ENCODE results near the gene ZNRF2. TPM values are rescaled to one million over a fixed set of nuclear protein-coding genes. Genes with fewer than 3 reads are reported as not detected.

Gene ZNRF2
- total and polyA plus RNA-seq, 2 of the 13 experiments (the other 11 are each of a cell fraction or from before 2014, with no cell fraction given) = 3.5 to 7.7 TPM

DNA sequence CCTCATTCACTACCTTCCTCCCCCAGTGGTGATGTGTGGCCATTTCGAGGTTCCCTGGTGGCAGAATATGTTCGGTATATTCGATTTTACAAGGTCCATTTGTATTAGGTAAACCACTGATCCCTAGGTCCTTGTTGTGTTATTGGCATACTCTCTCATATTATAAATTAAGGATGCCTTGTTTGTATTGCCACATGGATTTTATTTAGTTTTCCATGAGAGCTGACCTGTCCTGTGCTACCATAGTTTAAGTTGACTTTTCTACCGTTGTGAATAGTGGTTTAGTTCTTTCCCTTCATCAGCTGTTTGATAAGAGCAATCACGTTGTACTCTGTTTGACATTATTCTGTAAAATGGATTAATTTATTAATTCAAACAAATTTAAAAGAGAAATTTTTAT, 29.4 kb downstream of the ZNRF2 start (continued):
- TF ChIP-seq, protein P1, sequence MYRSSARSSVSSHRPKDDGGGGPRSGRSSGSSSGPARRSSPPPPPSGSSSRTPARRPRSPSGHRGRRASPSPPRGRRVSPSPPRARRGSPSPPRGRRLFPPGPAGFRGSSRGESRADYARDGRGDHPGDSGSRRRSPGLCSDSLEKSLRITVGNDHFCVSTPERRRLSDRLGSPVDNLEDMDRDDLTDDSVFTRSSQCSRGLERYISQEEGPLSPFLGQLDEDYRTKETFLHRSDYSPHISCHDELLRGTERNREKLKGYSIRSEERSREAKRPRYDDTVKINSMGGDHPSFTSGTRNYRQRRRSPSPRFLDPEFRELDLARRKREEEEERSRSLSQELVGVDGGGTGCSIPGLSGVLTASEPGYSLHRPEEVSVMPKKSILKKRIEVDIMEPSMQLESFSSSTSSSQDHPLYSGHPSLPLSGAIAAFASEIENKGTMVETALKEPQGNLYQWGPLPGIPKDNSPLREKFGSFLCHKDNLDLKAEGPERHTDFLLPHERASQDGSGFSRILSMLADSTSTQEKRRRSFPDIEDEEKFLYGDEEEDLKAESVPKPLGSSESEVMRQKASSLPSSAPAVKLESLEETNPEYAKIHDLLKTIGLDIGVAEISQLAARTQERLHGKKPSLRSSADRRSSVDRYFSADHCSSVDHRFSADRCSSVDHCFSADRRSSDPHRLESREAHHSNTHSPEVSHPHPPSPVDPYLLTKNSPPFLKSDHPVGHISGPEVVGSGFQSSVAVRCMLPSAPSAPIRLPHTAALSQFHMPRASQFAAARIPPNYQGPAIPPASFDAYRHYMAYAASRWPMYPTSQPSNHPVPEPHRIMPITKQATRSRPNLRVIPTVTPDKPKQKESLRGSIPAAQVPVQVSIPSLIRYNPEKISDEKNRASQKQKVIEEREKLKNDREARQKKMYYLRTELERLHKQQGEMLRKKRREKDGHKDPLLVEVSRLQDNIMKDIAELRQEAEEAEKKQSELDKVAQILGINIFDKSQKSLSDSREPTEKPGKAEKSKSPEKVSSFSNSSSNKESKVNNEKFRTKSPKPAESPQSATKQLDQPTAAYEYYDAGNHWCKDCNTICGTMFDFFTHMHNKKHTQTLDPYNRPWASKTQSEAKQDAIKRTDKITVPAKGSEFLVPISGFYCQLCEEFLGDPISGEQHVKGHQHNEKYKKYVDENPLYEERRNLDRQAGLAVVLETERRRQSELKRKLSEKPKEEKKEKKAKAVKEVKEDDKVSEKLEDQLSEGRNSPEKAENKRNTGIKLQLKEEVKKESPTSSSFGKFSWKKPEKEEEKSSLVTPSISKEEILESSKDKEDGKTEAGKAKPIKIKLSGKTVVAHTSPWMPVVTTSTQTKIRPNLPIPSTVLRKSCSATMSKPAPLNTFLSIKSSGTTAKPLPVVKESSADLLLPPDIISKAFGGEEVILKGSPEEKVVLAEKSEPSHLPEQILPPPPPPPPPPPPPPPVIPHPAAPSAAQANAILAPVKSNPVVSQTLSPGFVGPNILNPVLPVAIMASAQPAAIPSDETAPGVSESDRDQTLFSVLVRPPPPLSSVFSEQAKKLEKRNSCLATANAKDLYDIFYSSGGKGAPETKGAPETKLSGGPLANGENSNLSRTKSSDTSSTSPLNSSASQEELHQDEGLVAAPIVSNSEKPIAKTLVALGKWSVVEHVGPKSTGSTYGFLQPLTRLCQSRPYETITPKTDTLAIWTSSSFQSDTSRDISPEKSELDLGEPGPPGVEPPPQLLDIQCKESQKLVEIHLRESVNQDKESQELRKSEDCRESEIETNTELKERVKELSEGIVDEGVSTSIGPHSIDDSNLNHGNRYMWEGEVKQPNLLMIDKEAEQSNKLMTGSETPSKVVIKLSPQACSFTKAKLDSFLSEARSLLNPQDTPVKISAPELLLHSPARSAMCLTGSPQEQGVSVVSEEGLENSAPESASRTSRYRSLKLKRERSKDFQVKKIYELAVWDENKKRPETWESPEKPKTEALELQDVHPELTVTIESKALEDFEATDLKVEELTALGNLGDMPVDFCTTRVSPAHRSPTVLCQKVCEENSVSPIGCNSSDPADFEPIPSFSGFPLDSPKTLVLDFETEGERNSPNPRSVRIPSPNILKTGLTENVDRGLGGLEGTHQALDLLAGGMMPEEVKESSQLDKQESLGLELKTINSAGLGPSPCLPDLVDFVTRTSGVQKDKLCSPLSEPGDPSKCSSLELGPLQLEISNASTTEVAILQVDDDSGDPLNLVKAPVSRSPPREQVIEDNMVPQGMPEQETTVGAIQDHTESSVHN (CRISPR knock-in tag; IDR thresholded peaks at IDR 0.05) = no peak
- no peak for TF ChIP-seq RAD51 (IDR thresholded peaks at IDR 0.05; ENCODE audit: borderline replicate concordance)
- TF ChIP-seq, protein P2, sequence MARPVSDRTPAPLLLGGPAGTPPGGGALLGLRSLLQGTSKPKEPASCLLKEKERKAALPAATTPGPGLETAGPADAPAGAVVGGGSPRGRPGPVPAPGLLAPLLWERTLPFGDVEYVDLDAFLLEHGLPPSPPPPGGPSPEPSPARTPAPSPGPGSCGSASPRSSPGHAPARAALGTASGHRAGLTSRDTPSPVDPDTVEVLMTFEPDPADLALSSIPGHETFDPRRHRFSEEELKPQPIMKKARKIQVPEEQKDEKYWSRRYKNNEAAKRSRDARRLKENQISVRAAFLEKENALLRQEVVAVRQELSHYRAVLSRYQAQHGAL (CRISPR knock-in tag; IDR thresholded peaks at IDR 0.05; ENCODE audit: not compliant biosample characterization) = no peak
- TF ChIP-seq ZFY (CRISPR knock-in tag; IDR thresholded peaks at IDR 0.05) = no peak
- TF ChIP-seq ZNF44 (CRISPR knock-in tag; IDR thresholded peaks at IDR 0.05) = no peak

Measured in HepG2 (cell line).